HepG2 (cell line): ENCODE data around the gene DAPK1. TPM values are rescaled to one million over a fixed set of nuclear protein-coding genes. Genes with fewer than 3 reads are reported as not detected.
A peak's percentile ranks its signal among the peaks of the same experiment; 100 is the strongest.

Experiments used
- ATAC-seq: fragments of 200-7000 bp; cut with Tn5 transposase; 3 replicates; pipeline ENCODE4 v1.9.1; 2020; ENCODE audit warnings: mild to moderate bottlenecking, moderate library complexity
- BruUV-seq: library from RNA; stranded (reverse); fragments of 400-500 nt; replicated peaks from 2 replicates; lab custom pipeline; 2021; lab: Mats Ljungman, UMichigan
- CTCF ChIA-PET: fragments of 300-600 bp; formaldehyde crosslinking; extraction: SDS; loops from one replicate; lab custom pipeline; 2021; ENCODE audit warnings: low total read pairs, inconsistent platforms, low intra/inter-chr PET ratio; lab: Yijun Ruan, JAX
- POLR2A ChIA-PET: fragments of 350-600 bp; sonication (Branson Sonifier 250); formaldehyde crosslinking; loops from one replicate; lab custom pipeline; 2020; ENCODE audit warnings: antibody characterized with exemption, inconsistent platforms; lab: Yijun Ruan, JAX
- DNase-seq: peaks from one replicate; pipeline ENCODE4 v3.0.0-alpha.2; 2015; ENCODE audit warnings: low spot score
- FAIRE-seq: peaks from 3 replicates; lab custom pipeline; 2011; peaks lifted over from hg19 to GRCh38; lab: Jason Lieb, UNC
- H2AFZ ChIP-seq: one replicate; pipeline ENCODE4 v1.6.1; 2011; ENCODE audit warnings: low read length, inconsistent platforms
- H3K27ac ChIP-seq: fragments of 300-600 bp; 3 replicates; pipeline ENCODE4 v1.8.0; 2011; ENCODE audit warnings: mixed run types, mild to moderate bottlenecking, mixed read lengths, low read length, inconsistent platforms; ENCODE audit not compliant: insufficient read depth; ENCODE audit errors: extremely low read length
- H3K27me3 ChIP-seq, 2 experiments: fragments of 200-600 bp in 1 of 2; 2 replicates in 1 of 2; 3 replicates in 1 of 2; pipeline versions ENCODE4 v1.6.0 to v1.8.0; 2011; ENCODE audit warnings: low read length in 2 of 2, mild to moderate bottlenecking in 2 of 2, moderate library complexity in 2 of 2, inconsistent platforms in 1 of 2; ENCODE audit not compliant: insufficient read depth in 2 of 2, control insufficient read depth in 1 of 2
- H3K36me3 ChIP-seq, 2 experiments: fragments of 200-600 bp in 1 of 2; replicated peaks in 1 of 2; 2 replicates in 1 of 2; 3 replicates in 1 of 2; pipeline versions ENCODE4 v1.5.1 to v1.8.0; 2011; ENCODE audit warnings: low read length in 2 of 2, inconsistent platforms in 1 of 2; ENCODE audit not compliant: insufficient read depth in 2 of 2, control insufficient read depth in 1 of 2
- H3K4me1 ChIP-seq: 2 replicates; pipeline ENCODE4 v1.5.1; 2012; ENCODE audit warnings: low read length, inconsistent platforms; ENCODE audit not compliant: insufficient read depth
- H3K4me2 ChIP-seq: 2 replicates; pipeline ENCODE4 v1.6.0; 2011; ENCODE audit warnings: low read depth, low read length, inconsistent platforms
- H3K4me3 ChIP-seq, 3 experiments: fragments of 200-600 bp in 1 of 3; sonication (generic), shearing (Covaris generic) in 1 of 3; replicated peaks in 1 of 3; 2 replicates each; pipeline ENCODE4 v1.5.1; 2011 to 2016; ENCODE audit warnings: low read length in 3 of 3, inconsistent platforms in 2 of 3, low read depth in 2 of 3, mild to moderate bottlenecking in 2 of 3, control low read depth in 1 of 3, mixed read lengths in 1 of 3; ENCODE audit not compliant: insufficient read depth in 1 of 3
- H3K79me2 ChIP-seq: one replicate; pipeline ENCODE4 v1.6.1; 2011; ENCODE audit warnings: low read length, inconsistent platforms; ENCODE audit not compliant: insufficient read depth
- H3K9ac ChIP-seq: 2 replicates; pipeline ENCODE4 v1.6.0; 2011; ENCODE audit warnings: mild to moderate bottlenecking, low read depth, low read length, inconsistent platforms; ENCODE audit not compliant: insufficient read depth
- H3K9me3 ChIP-seq: 2 replicates; pipeline ENCODE4 v1.5.1; 2012; ENCODE audit warnings: mild to moderate bottlenecking, low read length
- H4K20me1 ChIP-seq: 2 replicates; pipeline ENCODE4 v1.6.0; 2011; ENCODE audit warnings: inconsistent platforms, mild to moderate bottlenecking, low read length, moderate library complexity; ENCODE audit not compliant: insufficient read depth
- CEBPB ChIP-seq: IDR thresholded peaks from 2 replicates; pipeline ENCODE4 v1.6.1; 2011; ENCODE audit warnings: low read depth, low read length, improper control_type of control experiment, borderline replicate concordance
- EEA1 ChIP-seq: sonication (generic); formaldehyde crosslinking; IDR thresholded peaks from 2 replicates; pipeline ENCODE4 v1.5.1; 2020; ENCODE audit warnings: mild to moderate bottlenecking, missing genetic modification reagents, borderline replicate concordance
- GLI4 ChIP-seq: sonication (generic); formaldehyde crosslinking; IDR thresholded peaks from 2 replicates; pipeline ENCODE4 v1.5.1; 2020; ENCODE audit warnings: missing genetic modification reagents, mild to moderate bottlenecking, moderate library complexity, borderline replicate concordance
- HDAC2 ChIP-seq: sonication (generic); formaldehyde crosslinking; IDR thresholded peaks from 2 replicates; pipeline ENCODE4 v1.4.0; 2020; ENCODE audit warnings: missing genetic modification reagents
- HNF4A ChIP-seq: sonication (generic); formaldehyde crosslinking; IDR thresholded peaks from 2 replicates; pipeline ENCODE4 v1.4.0; 2020; ENCODE audit warnings: missing genetic modification reagents
- MYNN ChIP-seq: sonication (generic); formaldehyde crosslinking; IDR thresholded peaks from 2 replicates; pipeline ENCODE4 v1.4.0; 2020; ENCODE audit warnings: mild to moderate bottlenecking, low read depth, missing genetic modification reagents
- POLR2G ChIP-seq: fragments of 200-400 bp; formaldehyde crosslinking; IDR thresholded peaks from 2 replicates; pipeline ENCODE4 v1.6.1; 2018; ENCODE audit warnings: mild to moderate bottlenecking, low read depth, low read length, moderate library complexity
- PTBP1 ChIP-seq: fragments of 200-400 bp; formaldehyde crosslinking; IDR thresholded peaks from 2 replicates; pipeline ENCODE4 v1.6.1; 2018; ENCODE audit warnings: low read length, low read depth; ENCODE audit not compliant: poor library complexity, severe bottlenecking
- SUZ12 ChIP-seq: fragments of 150-350 bp; IDR thresholded peaks from 2 replicates; pipeline ENCODE4 v1.6.1; 2014; ENCODE audit warnings: low read depth, low read length
- TAF1 ChIP-seq: sonication (generic); formaldehyde crosslinking; IDR thresholded peaks from 2 replicates; pipeline ENCODE4 v1.4.0; 2020; ENCODE audit warnings: missing genetic modification reagents
- ZNF33A ChIP-seq: sonication (generic); formaldehyde crosslinking; IDR thresholded peaks from 2 replicates; pipeline ENCODE4 v1.5.1; 2020; ENCODE audit warnings: missing genetic modification reagents, mild to moderate bottlenecking, moderate library complexity, borderline replicate concordance
- ZNF430 ChIP-seq: sonication (generic); formaldehyde crosslinking; IDR thresholded peaks from 2 replicates; pipeline ENCODE4 v1.9.0; 2021; ENCODE audit warnings: mild to moderate bottlenecking, missing genetic modification reagents
- ZNF550 ChIP-seq: sonication (generic); formaldehyde crosslinking; IDR thresholded peaks from 2 replicates; pipeline ENCODE4 v1.4.0; 2020; ENCODE audit warnings: mild to moderate bottlenecking, missing genetic modification reagents, borderline replicate concordance
- ZNF556 ChIP-seq: sonication (generic); formaldehyde crosslinking; IDR thresholded peaks from 2 replicates; pipeline ENCODE4 v1.4.0; 2020; ENCODE audit warnings: mild to moderate bottlenecking, missing genetic modification reagents, borderline replicate concordance
- ZNF598 ChIP-seq: sonication (generic); formaldehyde crosslinking; IDR thresholded peaks from 2 replicates; pipeline ENCODE4 v1.5.1; 2020; ENCODE audit warnings: mild to moderate bottlenecking, missing genetic modification reagents, borderline replicate concordance
- ZNF614 ChIP-seq: IDR thresholded peaks from 2 replicates; pipeline ENCODE4 v1.6.1; 2018; ENCODE audit warnings: missing biosample characterization, missing genetic modification reagents, inconsistent platforms, borderline replicate concordance
- ZNF816 ChIP-seq: sonication (generic); formaldehyde crosslinking; IDR thresholded peaks from 2 replicates; pipeline ENCODE4 v1.8.0; 2022; ENCODE audit warnings: missing genetic modification reagents, mild to moderate bottlenecking, borderline replicate concordance
- WGBS: methylation state at CpG from one replicate; pipeline ENCODE4 v1.1.6; 2017; ENCODE audit warnings: low lambda C conversion rate; 5-methylcytosine and 5-hydroxymethylcytosine counted together
- in situ Hi-C: cut with HindIII; loops from 2 replicates; pipeline ENCODE4 v1.10.0; 2017; ENCODE audit warnings: low pct_unique_long_range_greater_than_20kb; ENCODE audit not compliant: extremely low pct_ligation_motif_present
- intact Hi-C: fragments of 100-400 bp; cut with micrococcal nuclease; formaldehyde crosslinking; loops from one replicate; pipeline ENCODE4 v1.10.0; 2022; ENCODE audit not compliant: unreplicated experiment
- polyA plus RNA-seq, 8 experiments: library from polyadenylated mRNA; depleted of rRNA in 3 of 8; stranded (reverse) in 7 of 8; unstranded in 1 of 8; fragments of >200 nt; fragmentation: Illumina TruSeq in 4 of 8; extraction: Trizol in 4 of 8; gene quantifications; 2 replicates each; pipeline versions ENCODE4 v1.2.1 to v1.2.3, GENCODE V29; 2011 to 2016; ENCODE audit warnings: low read depth in 4 of 8, missing spikeins in 1 of 8, mixed read lengths in 1 of 8; ENCODE audit not compliant: insufficient read depth in 1 of 8
- total RNA-seq, 5 experiments: library from RNA; depleted of rRNA; stranded (reverse); fragments of >200 nt; fragmentation: Illumina TruSeq; extraction: Trizol; gene quantifications; 2 replicates each; pipeline ENCODE4 v1.2.3, GENCODE V29; 2016; ENCODE audit warnings: low read depth in 1 of 5

DAPK1 gene
- total and polyA plus RNA-seq, 2 of the 13 experiments (the other 11 are each of a cell fraction or from before 2014, with no cell fraction given) = 35.7 to 35.9 TPM

DNA sequence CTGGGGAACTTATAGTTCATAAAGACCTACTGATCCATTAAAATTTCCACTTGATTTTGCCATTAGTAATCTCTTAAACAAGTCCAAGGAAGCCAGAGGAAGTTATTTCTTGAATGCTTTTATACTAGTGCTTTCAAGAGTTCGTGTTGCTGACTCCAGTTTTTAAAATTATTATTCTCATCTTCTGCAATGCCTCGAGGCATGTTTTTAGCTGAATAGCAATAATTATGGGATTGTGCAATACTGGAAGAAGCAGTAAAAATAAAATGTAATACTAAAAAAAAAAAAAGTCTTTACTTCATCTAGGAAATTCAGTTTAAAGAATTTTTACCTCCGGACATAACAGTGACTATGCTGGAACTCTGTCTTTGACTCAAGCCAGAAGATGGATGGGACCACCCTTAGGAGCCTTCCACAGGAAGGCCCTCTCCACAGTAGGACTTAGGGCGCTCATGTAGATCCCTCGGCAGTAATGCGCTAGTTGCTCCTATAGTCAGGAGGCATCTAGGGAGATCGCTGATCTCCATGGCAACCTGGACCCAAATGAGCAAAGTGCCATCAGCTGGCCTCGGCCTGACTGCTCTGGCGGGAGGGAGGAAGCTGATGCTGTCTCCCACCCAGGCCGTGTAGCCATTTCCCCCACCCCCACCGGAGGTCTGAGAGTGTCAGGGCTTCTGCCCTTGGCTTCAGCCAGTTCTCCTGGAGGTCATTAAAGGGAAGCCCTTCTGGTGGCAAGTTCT, 56.7 kb downstream of the DAPK1 start:
- 92% methylated on average over 10 of the region's 11 CpGs for WGBS
- no peak for TF ChIP-seq ZNF430
- TF ChIP-seq CEBPB = peak; percentile 41; the same call in 1 of the 2 replicates
- no peak for TF ChIP-seq POLR2G
- no peak for TF ChIP-seq ZNF33A (CRISPR knock-in tag)
- no peak for TF ChIP-seq MYNN
- Histone ChIP-seq H3K27me3 (no peaks in the 10 kb centered on the region), H3K4me3 (no peak overlapping the region), H3K4me1 (peaks cover 9% of the 10 kb centered on the region; the same call in 1 of the 2 replicates), H3K9me3 (no peaks in the 10 kb centered on the region), H4K20me1 (0 out of 2 replicates have a peak, but pooled peaks cover 4% of the 10 kb centered on the region), H3K9ac (no peak overlapping the region), H3K27ac (no peak overlapping the region), H3K79me2 (peaks cover 4% of the 10 kb centered on the region), H3K4me2 (no peak overlapping the region), H2AFZ (no peak overlapping the region), H3K36me3 (peaks cover 0 to 3% of the 10 kb centered on the region in 2 experiments; a peak in 2 of 5 replicates)
- DNase-seq (no peak), ATAC-seq (no peak), FAIRE-seq (no peak)
- ChIA-PET CTCF (no interaction called here), POLR2A (no interaction called here)
- in situ Hi-C loops (no loop called here), intact Hi-C loops (no loop called here)
- BruUV-seq = no TSS peak

GRCh38 chr9:87554976-87555375, 57.3 kb downstream of the DAPK1 start:
- ChIA-PET POLR2A (interaction anchor here (1.5 to 4.0 kb wide), 2 partner anchors 15 to 58 kb away, joined by 3 to 21 read pairs; no protein-coding TSS in a partner anchor), CTCF (no interaction called here)
- TF ChIP-seq ZNF550 (no peak), ZNF556 (no peak), HNF4A (CRISPR knock-in tag) (no peak), HDAC2 (CRISPR knock-in tag) (no peak), PTBP1 (no peak), EEA1 (no peak), SUZ12 (no peak), GLI4 (CRISPR knock-in tag) (no peak), ZNF598 (CRISPR knock-in tag) (no peak), TAF1 (no peak), ZNF816 (CRISPR knock-in tag) (no peak), ZNF614 (no peak)
- peaks cover 6% of the 10 kb centered on the region; the same call in 1 of the 2 replicates for H3K4me1 ChIP-seq
- FAIRE-seq (no peak), ATAC-seq (no peak), DNase-seq (no peak)
- H3K36me3 ChIP-seq = peaks cover 0 to 3% of the 10 kb centered on the region in 2 experiments; a peak in 2 of 5 replicates
- H3K27ac ChIP-seq = no peak overlapping the region
- H3K27me3 ChIP-seq = no peaks in the 10 kb centered on the region
- H3K9me3 ChIP-seq = no peaks in the 10 kb centered on the region
- BruUV-seq = no TSS peak
- peaks cover 6% of the 10 kb centered on the region for H3K79me2 ChIP-seq
- H3K4me2 ChIP-seq = no peak overlapping the region
- in situ Hi-C loops = no loop called here
- WGBS = 98% methylated on average over 2 of the region's 2 CpGs
- intact Hi-C loops = no loop called here
- H2AFZ ChIP-seq = no peak overlapping the region
- H3K4me3 ChIP-seq = no peak overlapping the region
- H3K9ac ChIP-seq = no peak overlapping the region
- H4K20me1 ChIP-seq = 0 out of 2 replicates have a peak, but pooled peaks cover 4% of the 10 kb centered on the region
